ENCODE results near the gene FCER2. TPM values are rescaled to one million over a fixed set of nuclear protein-coding genes. Genes with fewer than 3 reads are reported as not detected.
A peak's percentile ranks its signal among the peaks of the same experiment; 100 is the strongest.

The FCER2 gene
- total RNA-seq, 2 experiments from 2014 or later, result 3.3 to 4.6 TPM

- no peak overlapping the region for H3K4me3 ChIP-seq (ENCODE audit: low read depth, low read length, poor library complexity, severe bottlenecking)
- H3K36me3 ChIP-seq (ENCODE audit: insufficient read depth, low read length), result no peaks in the 10 kb centered on the region
- ChIA-PET CTCF (ENCODE audit: unreplicated experiment) (interaction anchor here (0.6 kb wide), 1 partner anchor 324 kb away, joined by 3 read pairs; no protein-coding TSS in a partner anchor), POLR2A (no interaction called here)
- TF ChIP-seq, protein P1, sequence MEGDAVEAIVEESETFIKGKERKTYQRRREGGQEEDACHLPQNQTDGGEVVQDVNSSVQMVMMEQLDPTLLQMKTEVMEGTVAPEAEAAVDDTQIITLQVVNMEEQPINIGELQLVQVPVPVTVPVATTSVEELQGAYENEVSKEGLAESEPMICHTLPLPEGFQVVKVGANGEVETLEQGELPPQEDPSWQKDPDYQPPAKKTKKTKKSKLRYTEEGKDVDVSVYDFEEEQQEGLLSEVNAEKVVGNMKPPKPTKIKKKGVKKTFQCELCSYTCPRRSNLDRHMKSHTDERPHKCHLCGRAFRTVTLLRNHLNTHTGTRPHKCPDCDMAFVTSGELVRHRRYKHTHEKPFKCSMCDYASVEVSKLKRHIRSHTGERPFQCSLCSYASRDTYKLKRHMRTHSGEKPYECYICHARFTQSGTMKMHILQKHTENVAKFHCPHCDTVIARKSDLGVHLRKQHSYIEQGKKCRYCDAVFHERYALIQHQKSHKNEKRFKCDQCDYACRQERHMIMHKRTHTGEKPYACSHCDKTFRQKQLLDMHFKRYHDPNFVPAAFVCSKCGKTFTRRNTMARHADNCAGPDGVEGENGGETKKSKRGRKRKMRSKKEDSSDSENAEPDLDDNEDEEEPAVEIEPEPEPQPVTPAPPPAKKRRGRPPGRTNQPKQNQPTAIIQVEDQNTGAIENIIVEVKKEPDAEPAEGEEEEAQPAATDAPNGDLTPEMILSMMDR (conservative IDR thresholded peaks at IDR 0.05; ENCODE audit: low read length), result no peak
- no peak for TF ChIP-seq EZH2phosphoT487 (IDR thresholded peaks at IDR 0.05; ENCODE audit: borderline replicate concordance, low read depth, low read length)
- peaks cover 29% of the 10 kb centered on the region for H3K4me1 ChIP-seq (ENCODE audit: insufficient read depth, low read length, poor library complexity, severe bottlenecking)
- H3K9me3 ChIP-seq (ENCODE audit: low read length), result no peaks in the 10 kb centered on the region
- H3K9me2 ChIP-seq (ENCODE audit: insufficient read depth, low read length), result no peaks in the 10 kb centered on the region
- H3K27ac ChIP-seq (ENCODE audit: low read depth, low read length, poor library complexity, severe bottlenecking), result no peak overlapping the region
- DNase-seq (ENCODE audit: low spot score), result peak; percentile 66
- no TSS peak for BruUV-seq (replicated peaks)
- no peaks in the 10 kb centered on the region for H3K79me2 ChIP-seq (ENCODE audit: insufficient read depth, low read depth, low read length)
- H3K4me2 ChIP-seq (ENCODE audit: low read length), result no peak overlapping the region
- H2AFZ ChIP-seq (ENCODE audit: low read length), result no peak overlapping the region
- intact Hi-C loops (cut with micrococcal nuclease; ENCODE audit: unreplicated experiment), result no loop called here
- no peaks in the 10 kb centered on the region for H4K20me1 ChIP-seq (ENCODE audit: insufficient read depth, low read length)
These were observed 27.6 kb downstream of the FCER2 start for GRCh38 chr19:7674010-7675005.

GRCh38 chr19:7672522-7672921, 29.4 kb downstream of the FCER2 start:
- H3K9me3 ChIP-seq (ENCODE audit: low read length), result no peaks in the 10 kb centered on the region
- peaks cover 19% of the 10 kb centered on the region for H3K4me1 ChIP-seq (ENCODE audit: insufficient read depth, low read length, poor library complexity, severe bottlenecking)
- BruUV-seq (replicated peaks), result no TSS peak
- intact Hi-C loops (cut with micrococcal nuclease; ENCODE audit: unreplicated experiment), result no loop called here
- CTCF ChIA-PET (ENCODE audit: unreplicated experiment), result no interaction called here
- DNase-seq (ENCODE audit: low spot score), result no peak
- TF ChIP-seq, protein P1 (conservative IDR thresholded peaks at IDR 0.05; ENCODE audit: low read length), result no peak
- TF ChIP-seq EZH2phosphoT487 (IDR thresholded peaks at IDR 0.05; ENCODE audit: borderline replicate concordance, low read depth, low read length), result no peak
- H3K4me2 ChIP-seq (ENCODE audit: low read length), result no peak overlapping the region
- H4K20me1 ChIP-seq (ENCODE audit: insufficient read depth, low read length), result no peaks in the 10 kb centered on the region
- no peak overlapping the region for H2AFZ ChIP-seq (ENCODE audit: low read length)
- no peaks in the 10 kb centered on the region for H3K9me2 ChIP-seq (ENCODE audit: insufficient read depth, low read length)
- H3K27ac ChIP-seq (ENCODE audit: low read depth, low read length, poor library complexity, severe bottlenecking), result no peak overlapping the region
- no peaks in the 10 kb centered on the region for H3K79me2 ChIP-seq (ENCODE audit: insufficient read depth, low read depth, low read length)
- H3K36me3 ChIP-seq (ENCODE audit: insufficient read depth, low read length), result no peaks in the 10 kb centered on the region
- no peak overlapping the region for H3K4me3 ChIP-seq (ENCODE audit: low read depth, low read length, poor library complexity, severe bottlenecking)
- POLR2A ChIA-PET, result no interaction called here

GRCh38 chr19:7670790-7671189, 31.1 kb downstream of the FCER2 start:
- ChIA-PET CTCF (ENCODE audit: unreplicated experiment) (no interaction called here), POLR2A (no interaction called here)
- Histone ChIP-seq H3K36me3 (ENCODE audit: insufficient read depth, low read length) (no peaks in the 10 kb centered on the region), H3K79me2 (ENCODE audit: insufficient read depth, low read depth, low read length) (no peaks in the 10 kb centered on the region), H3K9me2 (ENCODE audit: insufficient read depth, low read length) (no peaks in the 10 kb centered on the region), H4K20me1 (ENCODE audit: insufficient read depth, low read length) (no peaks in the 10 kb centered on the region), H2AFZ (ENCODE audit: low read length) (no peak overlapping the region), H3K4me3 (ENCODE audit: low read depth, low read length, poor library complexity, severe bottlenecking) (no peak overlapping the region), H3K9me3 (ENCODE audit: low read length) (no peaks in the 10 kb centered on the region), H3K4me1 (ENCODE audit: insufficient read depth, low read length, poor library complexity, severe bottlenecking) (peaks cover 2% of the 10 kb centered on the region), H3K4me2 (ENCODE audit: low read length) (no peak overlapping the region), H3K27ac (ENCODE audit: low read depth, low read length, poor library complexity, severe bottlenecking) (no peak overlapping the region)
- intact Hi-C loops (cut with micrococcal nuclease; ENCODE audit: unreplicated experiment), result no loop called here
- no peak for DNase-seq (ENCODE audit: low spot score)
- TF ChIP-seq, protein P1 (conservative IDR thresholded peaks at IDR 0.05; ENCODE audit: low read length), result no peak
- TF ChIP-seq EZH2phosphoT487 (IDR thresholded peaks at IDR 0.05; ENCODE audit: borderline replicate concordance, low read depth, low read length), result no peak
- no TSS peak for BruUV-seq (replicated peaks)

Data from OCI-LY7 (cell line).